A549 treated with CORT108297 at 1 μM for 4 hours (cell line): ENCODE data around the gene LAIR2. TPM values are rescaled to one million over a fixed set of nuclear protein-coding genes. Genes with fewer than 3 reads are reported as not detected.

Experiments used
- total RNA-seq: library from RNA; stranded (reverse); fragments of 200-300 nt; extraction: Qiagen RNA extraction; gene quantifications from 5 replicates; pipeline ENCODE4 v1.2.3, GENCODE V29; 2022

LAIR2 gene
- not detected in 5 replicates for total RNA-seq

GRCh38 chr19:54502518-54503048 is at the start of gene LAIR2:
Gene LAIR2, plus strand, starts transcription at chr19:54502831. Its CDS starts 88 bp downstream, at chr19:54502919.

GRCh38 chr19:54463531-54464043 is 39.0 kb upstream of the LAIR2 start, which contains the start of gene LENG9:
Gene LENG9, minus strand, starts transcription at chr19:54463778. Its CDS starts 252 bp downstream, at chr19:54463526.

GRCh38 chr19:54473071-54473891 is 29.4 kb upstream of the LAIR2 start, which contains the start of gene CDC42EP5:
Gene CDC42EP5, minus strand, starts transcription at chr19:54473296. Its CDS starts 7,749 bp downstream, at chr19:54465547.

Other genes with a start within 250 kb of the LAIR2 start
- gene LILRB5, start 245.6 kb upstream of the LAIR2 start, total RNA-seq, result 0.03 to 0.06 TPM in 2 of 5 replicates, not detected in the others
- gene LILRB2, start 221.7 kb upstream of the LAIR2 start, total RNA-seq, result 0.05 to 0.13 TPM (median 0.09 TPM) in 3 of 5 replicates, not detected in the others
- gene LILRA5, start 189.7 kb upstream of the LAIR2 start, total RNA-seq, result not detected in 5 replicates
- 0.13 TPM in 1 of 5 replicates, not detected in the others for gene LILRA4, start 163.7 kb upstream of the LAIR2 start, total RNA-seq
- gene LAIR1, start 137.9 kb upstream of the LAIR2 start, total RNA-seq, result not detected in 5 replicates
- 0.07 to 0.27 TPM (median 0.20 TPM) in 3 of 5 replicates, not detected in the others for gene TTYH1, start 87.4 kb upstream of the LAIR2 start, total RNA-seq
- gene LENG8, start 53.6 kb upstream of the LAIR2 start, total RNA-seq, result 68.5 to 144 TPM (median 126 TPM) in 5 replicates
- gene LENG9, start 39.1 kb upstream of the LAIR2 start, total RNA-seq, result 3.7 to 8.0 TPM (median 7.3 TPM) in 5 replicates
- gene CDC42EP5, start 29.5 kb upstream of the LAIR2 start, total RNA-seq, result not detected in 5 replicates
- gene LILRA2, start 71.0 kb downstream of the LAIR2 start, total RNA-seq, result not detected in 5 replicates
- gene LILRA1, start 90.8 kb downstream of the LAIR2 start, total RNA-seq, result not detected in 5 replicates
- gene LILRB1, start 127.7 kb downstream of the LAIR2 start, total RNA-seq, result 0.08 TPM in 1 of 5 replicates, not detected in the others
- gene LILRB4, start 160.2 kb downstream of the LAIR2 start, total RNA-seq, result 0.06 TPM in 1 of 5 replicates, not detected in the others
- gene KIR3DL3, start 221.6 kb downstream of the LAIR2 start, total RNA-seq, result not detected in 5 replicates
- not detected in 5 replicates for gene KIR2DL3, start 235.7 kb downstream of the LAIR2 start, total RNA-seq